Colonic mucosa (tissue), 4 donors: ENCODE measurements around the gene DEFB118. TPM values are rescaled to one million over a fixed set of nuclear protein-coding genes. Genes with fewer than 3 reads are reported as not detected.

ENCODE experiments used
- DNase-seq: peaks from one replicate; pipeline ENCODE4 v3.0.0-alpha.2; 2020
- H3K27ac ChIP-seq: fragments of 200-600 bp; one replicate; pipeline ENCODE4 v1.8.0; 2021
- H3K27me3 ChIP-seq: fragments of 200-600 bp; one replicate; pipeline ENCODE4 v1.8.0; 2021
- H3K36me3 ChIP-seq: fragments of 200-600 bp; one replicate; pipeline ENCODE4 v1.8.0; 2021
- H3K4me1 ChIP-seq: fragments of 200-600 bp; one replicate; pipeline ENCODE4 v1.8.0; 2021; ENCODE audit warnings: mild to moderate bottlenecking
- H3K4me3 ChIP-seq: fragments of 200-600 bp; one replicate; pipeline ENCODE4 v1.8.0; 2021
- H3K9ac ChIP-seq, 2 donors: one replicate each; pipeline ENCODE4 v1.7.0; 2013; ENCODE audit warnings: control low read depth in 2 of 2, low read depth in 2 of 2, low read length in 2 of 2
- H3K9me3 ChIP-seq: fragments of 200-600 bp; one replicate; pipeline ENCODE4 v1.8.0; 2021
- intact Hi-C: fragments of 100-400 bp; cut with DNase I; formaldehyde crosslinking; loops from one replicate; pipeline ENCODE4 v1.14.1; 2022
- total RNA-seq, 2 donors: library from RNA; stranded (reverse); fragmentation: NEBNext Ultra II Directional in 1 of 2; extraction: Animal tissue kit (Norgen Biotek cat#: 25700) in 1 of 2; gene quantifications; one replicate each; pipeline ENCODE4 v1.2.1, GENCODE V29; 2021
- TF ChIP-seq, protein P1 (sequence below): fragments of 200-600 bp; IDR thresholded peaks from one replicate; pipeline ENCODE4 v1.8.0; 2022; ENCODE audit warnings: antibody characterized with exemption, mild to moderate bottlenecking
- donor health status: healthy.
- donor health status: DM: no; HTN: no; CAD: no.
- donor health status: DM: no; HTN: no; CAD: no.

DEFB118 gene
- total RNA-seq, 2 donors from 2014 or later: not detected

DNA sequence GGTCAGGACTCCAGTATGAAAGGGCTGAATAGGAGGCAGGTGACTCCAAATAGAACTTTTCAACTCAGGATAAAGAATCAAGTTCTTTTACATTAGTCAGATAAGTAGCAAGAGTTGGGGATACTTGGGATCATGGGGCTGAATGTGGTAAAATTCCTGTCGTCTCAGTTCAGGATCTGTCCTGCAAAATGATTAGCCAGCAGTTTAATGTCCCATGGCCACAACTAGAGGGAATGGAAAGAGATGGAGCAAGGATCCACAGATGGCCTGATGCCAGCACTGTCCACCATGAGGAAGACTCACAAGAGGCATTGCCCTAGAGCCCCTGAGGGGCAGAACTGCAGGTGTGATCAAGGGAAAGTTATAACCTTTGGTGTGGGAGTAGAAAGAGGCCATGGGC, 35.5 kb downstream of the DEFB118 start:
- Histone ChIP-seq H3K9me3 (no peaks in the 10 kb centered on the region), H3K27ac (no peak overlapping the region), H3K9ac (no peak overlapping the region), H3K27me3 (no peaks in the 10 kb centered on the region), H3K4me3 (no peak overlapping the region), H3K36me3 (no peaks in the 10 kb centered on the region), H3K4me1 (no peaks in the 10 kb centered on the region)
- intact Hi-C loops: no loop called here
- DNase-seq: no peak
- TF ChIP-seq, protein P1, sequence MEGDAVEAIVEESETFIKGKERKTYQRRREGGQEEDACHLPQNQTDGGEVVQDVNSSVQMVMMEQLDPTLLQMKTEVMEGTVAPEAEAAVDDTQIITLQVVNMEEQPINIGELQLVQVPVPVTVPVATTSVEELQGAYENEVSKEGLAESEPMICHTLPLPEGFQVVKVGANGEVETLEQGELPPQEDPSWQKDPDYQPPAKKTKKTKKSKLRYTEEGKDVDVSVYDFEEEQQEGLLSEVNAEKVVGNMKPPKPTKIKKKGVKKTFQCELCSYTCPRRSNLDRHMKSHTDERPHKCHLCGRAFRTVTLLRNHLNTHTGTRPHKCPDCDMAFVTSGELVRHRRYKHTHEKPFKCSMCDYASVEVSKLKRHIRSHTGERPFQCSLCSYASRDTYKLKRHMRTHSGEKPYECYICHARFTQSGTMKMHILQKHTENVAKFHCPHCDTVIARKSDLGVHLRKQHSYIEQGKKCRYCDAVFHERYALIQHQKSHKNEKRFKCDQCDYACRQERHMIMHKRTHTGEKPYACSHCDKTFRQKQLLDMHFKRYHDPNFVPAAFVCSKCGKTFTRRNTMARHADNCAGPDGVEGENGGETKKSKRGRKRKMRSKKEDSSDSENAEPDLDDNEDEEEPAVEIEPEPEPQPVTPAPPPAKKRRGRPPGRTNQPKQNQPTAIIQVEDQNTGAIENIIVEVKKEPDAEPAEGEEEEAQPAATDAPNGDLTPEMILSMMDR: no peak

DNA sequence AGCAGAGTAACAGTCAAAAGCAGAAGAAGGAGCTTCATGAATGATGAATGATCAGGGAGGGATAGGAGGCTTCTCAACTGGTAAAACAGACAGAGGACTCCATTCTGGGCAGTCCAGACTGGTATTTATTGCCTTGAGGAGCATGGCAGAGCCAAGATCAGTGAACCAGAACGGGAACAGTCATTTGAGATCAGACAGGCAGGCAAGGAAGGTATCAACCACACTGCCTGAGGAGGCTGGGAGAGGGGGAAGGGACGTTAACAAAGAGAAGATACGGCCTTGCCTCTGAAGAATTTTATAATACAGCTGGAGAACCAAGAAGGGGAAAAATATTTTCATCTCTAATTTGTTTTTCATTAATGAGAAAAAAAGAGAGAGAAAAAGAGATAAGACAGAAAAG, 37.7 kb downstream of the DEFB118 start, which contains the start of gene DEFB121:
DEFB121 (minus strand) TSS at position 101 of the 400 bp plus-strand sequence; CDS start at position 38, 63 bp downstream.
- intact Hi-C loops: no loop called here
- TF ChIP-seq, protein P1: no peak
- no peaks in the 10 kb centered on the region for H3K27me3 ChIP-seq
- no peak within 1 kb of the TSS for H3K27ac ChIP-seq
- no peaks in the 10 kb centered on the region for H3K9me3 ChIP-seq
- H3K4me3 ChIP-seq: no peak within 1 kb of the TSS
- no peak within 1 kb of the TSS for H3K9ac ChIP-seq
- no peaks in the 10 kb centered on the region for H3K4me1 ChIP-seq
- DNase-seq: no peak
- no peaks in the 10 kb centered on the region for H3K36me3 ChIP-seq

DNA sequence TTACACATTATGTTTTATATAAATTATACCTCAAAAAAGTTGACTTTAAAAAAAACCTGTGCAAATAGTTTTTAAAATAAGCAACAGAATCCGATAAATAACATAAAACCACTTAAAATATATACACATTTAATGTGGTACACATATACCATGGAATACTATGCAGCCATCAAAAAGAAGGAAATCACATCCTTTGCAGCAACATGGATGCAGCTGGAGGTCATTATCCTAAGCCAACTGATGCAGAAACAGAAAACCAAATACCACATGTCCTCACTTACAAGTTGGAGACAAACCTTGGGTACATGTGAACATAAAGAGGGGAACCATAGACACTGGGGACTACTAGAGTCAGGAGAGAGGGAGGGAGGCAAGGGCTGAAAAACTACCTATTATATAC, 41.6 kb downstream of the DEFB118 start:
- H3K27ac ChIP-seq: no peak overlapping the region
- no peak overlapping the region for H3K9ac ChIP-seq
- H3K9me3 ChIP-seq: no peaks in the 10 kb centered on the region
- no peaks in the 10 kb centered on the region for H3K27me3 ChIP-seq
- TF ChIP-seq, protein P1: no peak
- H3K36me3 ChIP-seq: no peaks in the 10 kb centered on the region
- no peaks in the 10 kb centered on the region for H3K4me1 ChIP-seq
- no peak overlapping the region for H3K4me3 ChIP-seq
- intact Hi-C loops: no loop called here
- DNase-seq: no peak

DNA sequence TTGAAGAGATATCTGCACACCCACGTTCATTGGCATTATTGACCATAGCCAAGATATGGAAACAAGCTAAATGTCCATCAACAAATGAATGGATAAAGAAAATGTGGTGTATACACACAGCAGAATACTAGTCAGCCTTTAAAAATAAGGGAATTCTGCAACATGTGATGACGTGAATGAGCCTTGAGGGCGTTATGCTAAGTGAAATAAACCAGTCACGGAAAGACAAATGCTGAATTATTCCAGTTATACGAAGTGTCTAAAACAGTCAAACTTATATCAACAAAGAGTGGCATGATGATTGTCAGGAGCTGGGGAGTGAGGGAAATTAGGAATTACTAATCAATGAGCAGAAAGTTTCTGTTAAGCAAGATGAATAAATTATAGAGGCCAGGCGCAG, 46.0 kb downstream of the DEFB118 start:
- TF ChIP-seq, protein P1: no peak
- Histone ChIP-seq H3K27me3 (no peaks in the 10 kb centered on the region), H3K4me3 (no peak overlapping the region), H3K4me1 (no peaks in the 10 kb centered on the region), H3K36me3 (no peaks in the 10 kb centered on the region), H3K9ac (no peak overlapping the region), H3K27ac (no peak overlapping the region), H3K9me3 (no peaks in the 10 kb centered on the region)
- no peak for DNase-seq
- intact Hi-C loops: no loop called here

DNA sequence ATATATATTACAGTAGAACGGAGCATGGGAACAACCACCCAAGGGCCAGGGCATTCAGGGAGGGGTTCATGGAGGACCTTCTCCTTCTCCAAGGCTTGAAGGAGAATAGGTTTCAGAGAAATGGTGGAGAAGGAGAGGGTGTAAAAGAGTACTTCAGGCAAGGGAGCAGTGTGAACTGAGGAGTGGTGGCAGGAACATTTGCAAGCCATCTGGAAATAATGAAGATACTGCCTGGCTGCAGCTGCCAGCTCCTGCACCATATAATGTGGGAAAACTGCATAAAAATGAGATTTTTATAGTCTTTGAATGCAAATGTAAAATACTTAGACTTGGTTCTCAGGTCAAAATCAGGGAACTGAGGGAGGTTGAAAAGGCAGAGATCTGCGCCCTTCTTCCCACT, 47.3 kb downstream of the DEFB118 start:
- no peaks in the 10 kb centered on the region for H3K4me1 ChIP-seq
- intact Hi-C loops: no loop called here
- TF ChIP-seq, protein P1: no peak

DNA sequence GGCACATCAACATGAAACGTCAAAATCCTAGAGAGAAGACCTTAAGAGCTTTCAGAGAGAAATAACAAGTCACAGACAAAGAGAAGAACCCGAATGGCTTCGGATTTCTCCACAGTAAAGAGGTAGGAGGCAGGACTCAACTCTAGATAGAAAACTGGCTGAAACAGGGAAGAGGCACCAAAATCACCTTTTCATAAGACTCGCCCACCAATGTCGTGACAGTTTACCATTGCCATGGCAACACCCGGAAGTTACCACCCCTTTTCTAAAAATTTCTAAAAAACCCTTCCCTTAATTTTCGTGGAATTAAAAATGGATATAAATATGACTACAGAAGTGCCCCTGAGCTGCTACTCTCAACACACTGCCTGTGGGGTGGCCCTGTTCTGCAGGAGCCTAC, 49.9 kb downstream of the DEFB118 start:
- H3K4me1 ChIP-seq: no peaks in the 10 kb centered on the region
- no peak overlapping the region for H3K4me3 ChIP-seq
- TF ChIP-seq, protein P1: no peak
- H3K27me3 ChIP-seq: no peaks in the 10 kb centered on the region
- no peaks in the 10 kb centered on the region for H3K9me3 ChIP-seq
- no peaks in the 10 kb centered on the region for H3K36me3 ChIP-seq
- DNase-seq: no peak
- no peak overlapping the region for H3K9ac ChIP-seq
- intact Hi-C loops: no loop called here
- no peak overlapping the region for H3K27ac ChIP-seq

More for the DNA sequence above, 47.3 kb downstream of the DEFB118 start:
- Histone ChIP-seq H3K4me3 (no peak overlapping the region), H3K27me3 (no peaks in the 10 kb centered on the region), H3K27ac (no peak overlapping the region), H3K9ac (no peak overlapping the region), H3K9me3 (no peaks in the 10 kb centered on the region), H3K36me3 (no peaks in the 10 kb centered on the region)
- no peak for DNase-seq
